ENCODE data around the gene MAPK8IP2. TPM values are rescaled to one million over a fixed set of nuclear protein-coding genes. Genes with fewer than 3 reads are reported as not detected.

The MAPK8IP2 gene
- total RNA-seq, 1 donor = 0.43 TPM

DNA sequence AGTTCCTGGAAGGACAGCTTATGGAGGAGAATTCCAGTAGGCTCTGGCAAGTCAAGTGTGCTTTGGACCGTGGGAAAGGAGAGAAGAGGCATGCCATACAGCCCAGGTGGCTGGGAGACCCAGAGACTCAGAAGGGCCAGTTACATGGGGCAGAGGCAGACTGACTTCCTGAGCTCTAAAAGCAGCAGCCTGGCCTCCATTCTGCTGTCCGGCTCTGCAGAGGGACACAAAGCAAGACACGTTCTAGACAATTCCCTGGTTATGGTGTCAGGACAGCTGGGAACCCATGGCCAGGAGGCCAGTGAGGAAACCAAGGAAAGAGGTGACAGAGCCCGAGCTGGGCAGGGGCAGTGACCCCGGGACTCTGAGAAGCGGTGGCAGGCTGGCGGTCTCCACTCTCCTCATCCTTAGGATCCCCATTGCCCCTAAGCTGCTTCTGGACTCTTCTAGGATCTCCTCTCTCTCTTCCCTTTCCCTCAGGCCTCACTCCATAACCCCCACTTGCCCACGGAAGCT is 25.1 kb upstream of the MAPK8IP2 start:
- no peak for DNase-seq (ENCODE audit: low read depth)
- H3K4me3 ChIP-seq (ENCODE audit: low read depth, low read length) = no peak overlapping the region
- TF ChIP-seq, protein P1, sequence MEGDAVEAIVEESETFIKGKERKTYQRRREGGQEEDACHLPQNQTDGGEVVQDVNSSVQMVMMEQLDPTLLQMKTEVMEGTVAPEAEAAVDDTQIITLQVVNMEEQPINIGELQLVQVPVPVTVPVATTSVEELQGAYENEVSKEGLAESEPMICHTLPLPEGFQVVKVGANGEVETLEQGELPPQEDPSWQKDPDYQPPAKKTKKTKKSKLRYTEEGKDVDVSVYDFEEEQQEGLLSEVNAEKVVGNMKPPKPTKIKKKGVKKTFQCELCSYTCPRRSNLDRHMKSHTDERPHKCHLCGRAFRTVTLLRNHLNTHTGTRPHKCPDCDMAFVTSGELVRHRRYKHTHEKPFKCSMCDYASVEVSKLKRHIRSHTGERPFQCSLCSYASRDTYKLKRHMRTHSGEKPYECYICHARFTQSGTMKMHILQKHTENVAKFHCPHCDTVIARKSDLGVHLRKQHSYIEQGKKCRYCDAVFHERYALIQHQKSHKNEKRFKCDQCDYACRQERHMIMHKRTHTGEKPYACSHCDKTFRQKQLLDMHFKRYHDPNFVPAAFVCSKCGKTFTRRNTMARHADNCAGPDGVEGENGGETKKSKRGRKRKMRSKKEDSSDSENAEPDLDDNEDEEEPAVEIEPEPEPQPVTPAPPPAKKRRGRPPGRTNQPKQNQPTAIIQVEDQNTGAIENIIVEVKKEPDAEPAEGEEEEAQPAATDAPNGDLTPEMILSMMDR (IDR thresholded peaks at IDR 0.05; ENCODE audit: insufficient read depth, low read depth, low read length) = no peak

DNA sequence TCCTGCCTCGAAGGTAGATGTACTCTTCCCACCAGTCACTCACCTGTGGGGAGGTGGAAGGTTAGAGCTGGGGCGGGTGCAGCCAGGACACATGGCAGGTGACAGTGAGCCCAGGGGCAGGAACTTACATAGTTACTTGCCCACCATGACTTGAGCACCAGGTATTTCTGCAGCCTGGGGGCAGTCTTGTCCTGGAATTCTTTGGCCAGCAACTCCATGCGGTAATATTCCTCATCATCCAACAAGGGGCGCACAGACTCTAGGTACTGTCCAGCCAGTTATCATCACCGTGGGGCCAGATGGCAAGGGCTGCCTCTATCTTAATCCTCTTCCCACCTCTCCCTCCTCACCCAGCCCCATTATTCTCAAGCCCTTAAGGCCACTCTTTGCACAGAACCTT is 24.5 kb upstream of the MAPK8IP2 start:
- TF ChIP-seq, protein P1 (IDR thresholded peaks at IDR 0.05; ENCODE audit: insufficient read depth, low read depth, low read length) = peak; percentile 50
- peak; percentile 57 for DNase-seq (ENCODE audit: low read depth)

DNA sequence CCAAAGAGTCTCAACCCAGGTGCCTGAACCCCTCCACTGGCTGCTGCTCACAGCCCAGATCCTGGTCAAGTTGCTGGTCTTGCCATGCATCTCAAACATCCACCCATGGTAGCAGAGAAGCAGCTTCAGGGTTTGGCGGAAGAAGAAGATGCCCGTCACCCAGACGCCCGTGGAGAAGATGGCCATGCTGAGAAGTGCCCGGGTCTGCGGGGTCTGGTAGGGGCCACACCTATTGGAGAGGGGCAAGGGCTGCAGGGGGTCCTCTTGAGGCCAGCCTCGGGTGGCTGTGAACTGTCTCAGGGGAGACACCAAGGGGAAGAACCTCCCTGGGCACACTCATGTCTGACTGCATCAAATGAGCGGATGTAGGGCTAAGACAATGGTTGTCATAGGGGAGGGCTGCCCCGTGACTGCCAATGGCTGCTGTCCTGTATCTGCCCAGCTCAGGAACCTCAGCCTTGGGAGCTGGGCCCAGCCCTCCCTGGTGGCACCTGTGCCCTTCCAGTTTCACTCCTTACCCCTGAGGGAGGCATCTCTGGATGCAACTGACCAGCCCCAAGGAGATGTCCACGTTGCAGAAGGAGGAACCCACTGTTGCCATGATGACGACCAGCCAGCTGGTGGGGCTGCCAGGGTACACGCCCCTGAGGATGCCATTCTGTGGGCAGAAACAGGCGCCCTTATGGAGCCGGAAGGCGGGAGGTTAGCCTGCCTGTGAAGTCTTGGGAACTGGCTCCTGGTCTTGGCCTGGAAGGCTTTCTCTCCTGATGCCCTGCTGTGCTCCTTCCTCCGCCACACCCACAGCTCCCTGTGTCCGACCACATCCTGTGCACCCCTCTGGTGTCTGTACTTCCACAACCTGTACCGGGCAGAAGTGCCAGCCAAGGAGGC is 23.5 kb upstream of the MAPK8IP2 start:
- DNase-seq (ENCODE audit: low read depth) = no peak
- H3K4me3 ChIP-seq (ENCODE audit: low read depth, low read length) = no peak overlapping the region
- TF ChIP-seq, protein P1 (IDR thresholded peaks at IDR 0.05; ENCODE audit: insufficient read depth, low read depth, low read length) = no peak

More for the DNA sequence above, 24.5 kb upstream of the MAPK8IP2 start:
- H3K4me3 ChIP-seq (ENCODE audit: low read depth, low read length) = no peak overlapping the region

DNA sequence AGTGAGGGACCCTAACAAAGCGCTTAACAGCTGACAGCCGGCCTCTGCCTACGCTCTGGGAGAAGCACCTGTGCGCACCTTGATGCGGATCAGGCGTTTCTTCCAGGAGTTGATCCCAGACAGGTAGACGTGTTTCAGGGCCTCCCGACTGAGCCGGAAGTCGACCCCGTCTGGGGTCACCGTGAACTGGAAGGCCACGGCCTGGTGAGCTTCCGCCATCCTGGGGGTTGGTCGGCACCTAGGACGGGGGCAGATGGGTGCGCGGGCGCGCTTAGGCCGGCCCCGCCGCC is 23.0 kb upstream of the MAPK8IP2 start:
- TF ChIP-seq, protein P1 (IDR thresholded peaks at IDR 0.05; ENCODE audit: insufficient read depth, low read depth, low read length) = no peak
- no peak overlapping the region for H3K4me3 ChIP-seq (ENCODE audit: low read depth, low read length)
- no peak for DNase-seq (ENCODE audit: low read depth)

DNA sequence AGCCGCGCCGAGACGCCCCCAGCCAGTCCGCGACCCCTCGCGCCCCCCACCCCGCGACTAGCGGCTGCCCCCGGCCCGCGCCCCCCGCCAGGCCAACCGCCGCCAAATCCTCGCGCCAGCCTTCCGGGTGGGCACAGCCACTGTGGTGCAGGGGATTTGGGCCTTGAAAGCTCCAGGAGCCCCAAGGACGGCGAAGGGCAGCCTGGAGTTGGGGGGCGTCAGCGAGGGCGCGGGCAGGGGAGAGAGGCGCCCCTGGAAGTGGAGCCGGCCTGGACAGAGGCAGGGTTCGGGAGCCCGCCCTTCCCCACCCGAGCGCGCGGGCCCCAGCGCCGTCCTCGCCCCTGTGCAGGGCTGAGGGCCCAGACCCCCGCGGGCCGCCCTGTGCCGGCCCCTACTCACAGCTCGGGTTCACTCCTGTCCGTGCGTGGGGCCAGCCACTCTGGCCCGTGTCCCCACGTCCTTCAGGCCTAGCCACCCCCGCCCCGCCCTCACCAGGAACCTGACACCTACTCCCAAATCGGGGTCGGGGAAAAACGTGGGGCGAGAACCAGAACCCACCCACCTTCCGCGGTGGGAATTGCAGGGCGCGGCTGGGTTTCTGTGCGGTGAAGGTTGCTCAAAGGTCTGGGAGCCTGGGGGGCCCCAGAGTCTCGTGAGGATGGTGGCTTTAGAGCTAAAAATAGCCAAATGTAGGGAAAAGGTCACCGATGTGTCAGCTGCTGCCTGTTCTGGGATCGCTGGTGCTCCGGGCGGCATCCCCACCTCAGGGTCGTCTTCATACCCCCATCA is 22.4 kb upstream of the MAPK8IP2 start, which contains the start of gene CPT1B:
Gene CPT1B (minus strand): TSS at position 441 of the 789 bp plus-strand sequence. CDS start 512 bp downstream, outside the sequence.
- no peak within 1 kb of the TSS for H3K4me3 ChIP-seq (ENCODE audit: low read depth, low read length)
- TF ChIP-seq, protein P1 (IDR thresholded peaks at IDR 0.05; ENCODE audit: insufficient read depth, low read depth, low read length) = no peak
- DNase-seq (ENCODE audit: low read depth) = peak; percentile 14

DNA sequence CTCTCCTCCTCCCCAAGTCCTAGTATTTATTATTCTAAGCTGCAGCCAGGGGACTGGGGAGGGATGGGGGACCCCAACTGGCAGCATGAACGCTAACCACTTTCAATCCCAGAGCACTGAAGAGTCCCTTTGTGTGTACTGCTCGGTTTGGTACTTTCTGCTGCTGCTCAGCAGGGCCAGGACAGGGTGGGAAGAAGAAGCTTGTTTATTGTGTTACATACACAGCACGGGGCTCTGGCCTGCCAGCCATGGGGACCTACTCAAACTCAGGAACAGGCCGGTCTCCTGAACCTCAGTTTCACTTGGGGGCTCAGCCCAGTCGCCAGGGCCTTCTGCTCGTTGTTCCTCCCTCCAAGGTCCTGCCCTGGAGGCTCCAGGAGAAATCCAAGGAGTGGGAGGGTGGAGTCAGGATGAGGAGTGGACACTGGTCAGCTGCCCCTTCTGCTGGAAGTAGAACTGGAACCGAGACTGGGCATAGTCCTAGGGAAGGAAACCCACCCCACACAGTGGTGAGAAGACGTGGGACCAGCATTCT is 21.8 kb upstream of the MAPK8IP2 start:
- DNase-seq (ENCODE audit: low read depth) = no peak
- TF ChIP-seq, protein P1 (IDR thresholded peaks at IDR 0.05; ENCODE audit: insufficient read depth, low read depth, low read length) = no peak
- no peak overlapping the region for H3K4me3 ChIP-seq (ENCODE audit: low read depth, low read length)
